Keratinocyte (primary cell): ENCODE results near the gene SEC61B. TPM values are rescaled to one million over a fixed set of nuclear protein-coding genes. Genes with fewer than 3 reads are reported as not detected.

ENCODE experiments used
- DNase-seq: peaks from one replicate; pipeline ENCODE4 v3.0.0-alpha.2; 2011; ENCODE audit warnings: low read depth, missing footprints, low spot score
- FAIRE-seq: peaks from 2 replicates; lab custom pipeline; 2011; peaks lifted over from hg19 to GRCh38; lab: Jason Lieb, UNC
- H2AFZ ChIP-seq: 2 replicates; pipeline ENCODE4 v1.6.0; 2012; ENCODE audit warnings: low read length, control low read depth, inconsistent platforms; ENCODE audit not compliant: control insufficient read depth
- H3K27ac ChIP-seq: 2 replicates; pipeline ENCODE4 v1.5.1; 2011; ENCODE audit warnings: low read length; ENCODE audit not compliant: control insufficient read depth, insufficient read depth
- H3K27me3 ChIP-seq: 3 replicates; pipeline ENCODE4 v1.6.0; 2011; ENCODE audit warnings: low read length; ENCODE audit not compliant: control insufficient read depth, insufficient read depth; ENCODE audit errors: extremely low read depth
- H3K36me3 ChIP-seq, 2 experiments: 2 replicates in 1 of 2; 3 replicates in 1 of 2; pipeline ENCODE4 v1.5.1; 2011; ENCODE audit warnings: low read length in 2 of 2, mild to moderate bottlenecking in 1 of 2; ENCODE audit not compliant: control insufficient read depth in 2 of 2, insufficient read depth in 2 of 2; ENCODE audit errors: extremely low read depth in 1 of 2
- H3K4me1 ChIP-seq: 3 replicates; pipeline ENCODE4 v1.5.1; 2011; ENCODE audit warnings: low read length; ENCODE audit not compliant: control insufficient read depth, insufficient read depth; ENCODE audit errors: extremely low read depth
- H3K4me2 ChIP-seq: 3 replicates; pipeline ENCODE4 v1.6.0; 2011; ENCODE audit warnings: low read depth, low read length; ENCODE audit not compliant: control insufficient read depth, insufficient read depth; ENCODE audit errors: extremely low read depth
- H3K4me3 ChIP-seq, 3 experiments: fragments of 200-600 bp in 1 of 3; sonication (generic) in 1 of 3; 2 replicates in 2 of 3; 3 replicates in 1 of 3; pipeline ENCODE4 v1.5.1; 2011 to 2016; ENCODE audit warnings: low read length in 3 of 3, mild to moderate bottlenecking in 3 of 3, control low read depth in 2 of 3, inconsistent platforms in 1 of 3, low read depth in 1 of 3, mixed read lengths in 1 of 3, mixed run types in 1 of 3, moderate library complexity in 1 of 3; ENCODE audit not compliant: control insufficient read depth in 2 of 3, insufficient read depth in 2 of 3; ENCODE audit errors: extremely low read depth in 1 of 3
- H3K79me2 ChIP-seq: 2 replicates; pipeline ENCODE4 v1.6.0; 2012; ENCODE audit warnings: low read length; ENCODE audit not compliant: control insufficient read depth, insufficient read depth
- H3K9ac ChIP-seq: 3 replicates; pipeline ENCODE4 v1.6.0; 2011; ENCODE audit warnings: low read length; ENCODE audit not compliant: control insufficient read depth, insufficient read depth; ENCODE audit errors: extremely low read depth
- H3K9me1 ChIP-seq: 3 replicates; pipeline ENCODE4 v1.6.0; 2011; ENCODE audit warnings: low read length; ENCODE audit not compliant: control insufficient read depth, insufficient read depth; ENCODE audit errors: extremely low read depth
- H3K9me3 ChIP-seq: 2 replicates; pipeline ENCODE4 v1.5.1; 2012; ENCODE audit warnings: low read depth, low read length; ENCODE audit not compliant: control insufficient read depth
- H4K20me1 ChIP-seq: 3 replicates; pipeline ENCODE4 v1.6.0; 2011; ENCODE audit warnings: low read length; ENCODE audit not compliant: control insufficient read depth, insufficient read depth; ENCODE audit errors: extremely low read depth
- EZH2 ChIP-seq: IDR thresholded peaks from one replicate; pipeline ENCODE4 v1.6.1; 2012; ENCODE audit warnings: inconsistent platforms, mild to moderate bottlenecking, low read length, moderate library complexity
- dilution Hi-C: fragments of 300-500 bp; cut with MboI; formaldehyde crosslinking; loops from one replicate; pipeline ENCODE4 v1.7.0; 2020; ENCODE audit warnings: low sequenced_read_pairs; ENCODE audit not compliant: extremely low pct_ligation_motif_present
- polyA plus RNA-seq, 5 experiments: library from polyadenylated mRNA; depleted of rRNA in 3 of 5; stranded (reverse) in 3 of 5; stranded (forward) in 1 of 5; unstranded in 1 of 5; fragments of >200 nt; gene quantifications; 1 replicate in 1 of 5; 2 replicates in 3 of 5; 3 replicates in 1 of 5; pipeline versions ENCODE4 v1.2.1 to v1.2.3, GENCODE V29; 2011 to 2012; ENCODE audit warnings: missing spikeins in 2 of 5, low read depth in 1 of 5, low replicate concordance in 1 of 5
- TF ChIP-seq, protein P1 (sequence below), 3 experiments: IDR thresholded peaks in 1 of 3; conservative IDR thresholded peaks in 1 of 3; optimal IDR thresholded peaks in 1 of 3; 2 replicates in 2 of 3; 3 replicates in 1 of 3; pipeline versions ENCODE3 to v1.5.1; 2011; ENCODE audit warnings: low read length in 3 of 3, mild to moderate bottlenecking in 3 of 3, moderate library complexity in 2 of 3, control low read depth in 1 of 3, inconsistent platforms in 1 of 3; ENCODE audit not compliant: insufficient read depth in 2 of 3; ENCODE audit errors: extremely low read depth in 1 of 3

SEC61B gene
- polyA plus RNA-seq, 1 donor (not counting 4 experiments of a cell fraction or from before 2014, with no cell fraction given) = 207 TPM

DNA sequence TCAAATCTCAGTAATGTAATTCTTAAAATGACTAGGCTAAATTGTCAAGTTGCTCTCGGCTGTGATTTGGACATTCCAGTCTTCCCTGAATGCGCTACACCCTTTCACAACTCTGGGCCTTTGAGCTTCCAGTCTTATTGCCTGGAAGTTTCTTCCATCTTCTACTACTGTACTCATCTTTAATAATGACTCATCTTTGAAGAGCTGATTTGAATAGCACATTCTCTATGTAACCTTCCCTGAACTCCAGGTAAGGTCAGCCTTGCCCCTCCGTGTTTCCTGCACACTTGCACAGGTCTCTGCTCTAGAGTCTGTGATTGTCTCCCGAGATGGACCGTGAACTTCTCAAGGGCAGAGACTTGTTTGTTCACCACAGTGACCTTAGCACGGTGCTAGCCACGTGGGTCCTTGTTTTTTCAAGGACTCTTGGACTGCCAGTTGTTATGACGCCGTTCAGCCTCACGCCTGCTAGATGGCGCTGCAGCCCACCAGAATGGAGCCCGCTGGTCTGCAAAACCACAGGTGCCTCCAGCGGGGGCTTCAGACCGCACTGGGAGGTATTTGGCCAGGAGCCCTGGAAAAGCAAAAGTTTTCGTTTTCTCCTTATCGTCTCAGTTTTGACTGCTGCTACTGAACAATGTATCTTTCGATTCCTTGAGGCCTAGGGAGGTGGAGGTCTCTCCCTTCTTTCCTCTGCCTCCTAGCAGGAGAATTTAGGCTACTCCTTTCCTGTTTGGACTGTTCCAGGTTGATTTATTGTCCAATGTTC is 44.4 kb downstream of the SEC61B start:
- no peak overlapping the region for H2AFZ ChIP-seq
- H3K27ac ChIP-seq = no peak overlapping the region
- no peaks in the 10 kb centered on the region for H3K27me3 ChIP-seq
- H3K79me2 ChIP-seq = no peaks in the 10 kb centered on the region
- H3K4me1 ChIP-seq = no peaks in the 10 kb centered on the region
- TF ChIP-seq EZH2 = no peak
- TF ChIP-seq, protein P1, sequence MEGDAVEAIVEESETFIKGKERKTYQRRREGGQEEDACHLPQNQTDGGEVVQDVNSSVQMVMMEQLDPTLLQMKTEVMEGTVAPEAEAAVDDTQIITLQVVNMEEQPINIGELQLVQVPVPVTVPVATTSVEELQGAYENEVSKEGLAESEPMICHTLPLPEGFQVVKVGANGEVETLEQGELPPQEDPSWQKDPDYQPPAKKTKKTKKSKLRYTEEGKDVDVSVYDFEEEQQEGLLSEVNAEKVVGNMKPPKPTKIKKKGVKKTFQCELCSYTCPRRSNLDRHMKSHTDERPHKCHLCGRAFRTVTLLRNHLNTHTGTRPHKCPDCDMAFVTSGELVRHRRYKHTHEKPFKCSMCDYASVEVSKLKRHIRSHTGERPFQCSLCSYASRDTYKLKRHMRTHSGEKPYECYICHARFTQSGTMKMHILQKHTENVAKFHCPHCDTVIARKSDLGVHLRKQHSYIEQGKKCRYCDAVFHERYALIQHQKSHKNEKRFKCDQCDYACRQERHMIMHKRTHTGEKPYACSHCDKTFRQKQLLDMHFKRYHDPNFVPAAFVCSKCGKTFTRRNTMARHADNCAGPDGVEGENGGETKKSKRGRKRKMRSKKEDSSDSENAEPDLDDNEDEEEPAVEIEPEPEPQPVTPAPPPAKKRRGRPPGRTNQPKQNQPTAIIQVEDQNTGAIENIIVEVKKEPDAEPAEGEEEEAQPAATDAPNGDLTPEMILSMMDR (optimal IDR thresholded peaks at IDR 0.05 in 1 of 3, IDR thresholded peaks at IDR 0.05 in 1 of 3, conservative IDR thresholded peaks at IDR 0.05 in 1 of 3; ENCODE audit: extremely low read depth in 1 of 3, insufficient read depth in 2 of 3, low read length in 3 of 3) = peak; percentile 86 to 88 (median 86)
- H4K20me1 ChIP-seq = no peaks in the 10 kb centered on the region
- H3K4me2 ChIP-seq = peak overlapping the region; percentile 59
- H3K9ac ChIP-seq = no peak overlapping the region
- no peaks in the 10 kb centered on the region for H3K9me1 ChIP-seq
- H3K4me3 ChIP-seq = no peak overlapping the region
- FAIRE-seq (no peak), DNase-seq (no peak)
- no peaks in the 10 kb centered on the region for H3K9me3 ChIP-seq
- H3K36me3 ChIP-seq = no peaks in the 10 kb centered on the region
- dilution Hi-C loops = no loop called here

DNA sequence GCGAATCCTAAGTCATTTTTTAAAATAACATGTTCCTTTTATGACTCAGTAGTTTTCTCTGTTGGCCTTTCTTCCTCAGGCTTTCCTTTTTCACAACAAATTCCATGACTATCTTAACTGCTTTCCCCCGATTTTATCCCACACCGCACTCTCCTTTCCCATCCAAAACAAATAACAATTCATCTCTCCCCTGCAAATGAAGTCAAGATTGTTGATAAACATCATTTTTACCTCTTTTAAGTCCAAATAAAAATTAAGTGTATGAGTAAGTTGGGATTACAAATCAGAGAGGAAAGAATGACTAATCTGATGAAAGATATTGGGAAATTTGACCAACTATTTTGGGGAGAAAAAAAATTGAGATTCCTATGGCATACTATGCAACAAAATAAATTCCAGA is 47.3 kb downstream of the SEC61B start:
- DNase-seq = no peak
- FAIRE-seq = no peak

More for the DNA sequence above, 47.3 kb downstream of the SEC61B start:
- no peaks in the 10 kb centered on the region for H3K27me3 ChIP-seq
- H3K36me3 ChIP-seq = no peaks in the 10 kb centered on the region
- no peak overlapping the region for H3K4me2 ChIP-seq
- H3K79me2 ChIP-seq = no peaks in the 10 kb centered on the region
- no peak overlapping the region for H3K9ac ChIP-seq
- H3K9me3 ChIP-seq = no peaks in the 10 kb centered on the region
- no peak overlapping the region for H3K4me3 ChIP-seq
- dilution Hi-C loops = no loop called here
- TF ChIP-seq, protein P1 (optimal IDR thresholded peaks at IDR 0.05 in 1 of 3, IDR thresholded peaks at IDR 0.05 in 1 of 3, conservative IDR thresholded peaks at IDR 0.05 in 1 of 3; ENCODE audit: extremely low read depth in 1 of 3, insufficient read depth in 2 of 3, low read length in 3 of 3) = no peak
- TF ChIP-seq EZH2 = no peak
- H4K20me1 ChIP-seq = no peaks in the 10 kb centered on the region
- no peaks in the 10 kb centered on the region for H3K9me1 ChIP-seq
- H2AFZ ChIP-seq = no peak overlapping the region
- H3K4me1 ChIP-seq = no peaks in the 10 kb centered on the region
- H3K27ac ChIP-seq = no peak overlapping the region
